Measurements from ENCODE around the gene TRPC3.

- TF ChIP-seq CTCF (IDR thresholded peaks at IDR 0.05; ENCODE audit: poor library complexity, severe bottlenecking), result no peak
- no peak for TF ChIP-seq EP300 (conservative IDR thresholded peaks at IDR 0.05; ENCODE audit: poor library complexity, severe bottlenecking)
- no peak for TF ChIP-seq RAD21 (conservative IDR thresholded peaks at IDR 0.05)
- TF ChIP-seq POLR2AphosphoS5 (IDR thresholded peaks at IDR 0.05), result no peak
- no peak for TF ChIP-seq TAF1 (IDR thresholded peaks at IDR 0.05; ENCODE audit: low read depth)
- no peak for TF ChIP-seq MXI1 (conservative IDR thresholded peaks at IDR 0.05; ENCODE audit: poor library complexity, severe bottlenecking)
Observed at GRCh38 chr4:121934635-121935034, 17.2 kb downstream of the TRPC3 start.

Measured in neural cell (in vitro differentiated cells).